HL-60/S4 treated with retinoic acid at 250 ng/mL for 4 days and 3 days (cell line): ENCODE measurements around the gene CDK4.

Experiments used
- in situ Hi-C: fragments of 300-500 bp; cut with MboI; formaldehyde crosslinking; loops from 2 replicates; pipeline ENCODE4 v1.7.0; 2022; ENCODE audit warnings: low sequenced_read_pairs

Gene CDK4

GRCh38 chr12:57772429-57773322, 20.6 kb upstream of the CDK4 start, which contains the start of gene EEF1AKMT3:
EEF1AKMT3 (plus strand) TSS chr12:57772614; CDS start chr12:57772725, 111 bp downstream.
- in situ Hi-C loops: no loop called here

GRCh38 chr12:57771873-57772428, 19.8 kb upstream of the CDK4 start, which contains the start of gene METTL1:
METTL1 (minus strand) TSS chr12:57772105; CDS start chr12:57772083, 22 bp downstream.
- in situ Hi-C loops: no loop called here

GRCh38 chr12:57771236-57771872, 19.2 kb upstream of the CDK4 start:
- in situ Hi-C loops: no loop called here

- in situ Hi-C loops: no loop called here
Measured at GRCh38 chr12:57770734-57771133, 18.6 kb upstream of the CDK4 start.

GRCh38 chr12:57769594-57769993, 17.5 kb upstream of the CDK4 start:
- in situ Hi-C loops: no loop called here

GRCh38 chr12:57767876-57768275, 15.8 kb upstream of the CDK4 start:
- in situ Hi-C loops: no loop called here

- in situ Hi-C loops: no loop called here
Measured at GRCh38 chr12:57767305-57767698, 15.2 kb upstream of the CDK4 start.

- in situ Hi-C loops: no loop called here
Measured at GRCh38 chr12:57766464-57767304, 14.6 kb upstream of the CDK4 start, which contains the start of gene CYP27B1. CYP27B1 (minus strand) TSS chr12:57767078; CDS start chr12:57767041, 37 bp downstream.

- in situ Hi-C loops: no loop called here
Measured at GRCh38 chr12:57765698-57766463, 13.8 kb upstream of the CDK4 start.

GRCh38 chr12:57765003-57765697, 13.0 kb upstream of the CDK4 start:
- in situ Hi-C loops: no loop called here

- in situ Hi-C loops: no loop called here
Measured at GRCh38 chr12:57764662-57765002, 12.5 kb upstream of the CDK4 start.

GRCh38 chr12:57763881-57764661, 12.0 kb upstream of the CDK4 start:
- in situ Hi-C loops: no loop called here

- in situ Hi-C loops: no loop called here
Measured at GRCh38 chr12:57762463-57762862, 10.4 kb upstream of the CDK4 start.

GRCh38 chr12:57761391-57761998, 9.4 kb upstream of the CDK4 start:
- in situ Hi-C loops: no loop called here

- in situ Hi-C loops: no loop called here
Measured at GRCh38 chr12:57760347-57760982, 8.4 kb upstream of the CDK4 start.

- in situ Hi-C loops: no loop called here
Measured at GRCh38 chr12:57759360-57759980, 7.4 kb upstream of the CDK4 start.
